ENCODE results near the gene ERICH4.
"Not testable (repeated sequence)": the region's sequence is repeated elsewhere in the genome, so short reads cannot be mapped to it uniquely, and the experiment has no call there.

Gene ERICH4

GRCh38 chr19:41435376-41435775, 7.6 kb upstream of the ERICH4 start:
- DNase-seq (ENCODE audit: low spot score) = not testable (repeated sequence)

- DNase-seq (ENCODE audit: low spot score) = no peak
These were observed 6.9 kb upstream of the ERICH4 start for GRCh38 chr19:41435936-41436673.

DNA sequence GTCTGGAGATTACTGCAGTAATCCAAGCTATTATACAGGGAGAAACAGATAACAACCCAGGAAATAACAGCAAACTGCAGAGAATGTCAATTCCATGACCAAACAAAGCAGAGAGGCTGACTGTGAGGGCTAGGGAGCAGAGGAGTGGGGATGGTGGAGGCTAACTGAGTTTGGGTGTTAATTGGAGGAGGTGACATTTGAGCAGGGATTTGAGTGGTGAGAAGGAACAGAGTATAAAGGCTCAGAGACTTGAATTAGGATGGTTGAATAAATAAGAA, 6.3 kb upstream of the ERICH4 start:
- DNase-seq (ENCODE audit: low spot score) = no peak

- DNase-seq (ENCODE audit: low spot score) = no peak
These were observed 4.9 kb upstream of the ERICH4 start for GRCh38 chr19:41437944-41438574.

GRCh38 chr19:41439441-41440222, 3.3 kb upstream of the ERICH4 start, which contains the start of gene DMAC2:
DMAC2 (minus strand) TSS chr19:41439912; CDS start chr19:41439899, 13 bp downstream.
- DNase-seq (ENCODE audit: low spot score) = peak; percentile 99

DNA sequence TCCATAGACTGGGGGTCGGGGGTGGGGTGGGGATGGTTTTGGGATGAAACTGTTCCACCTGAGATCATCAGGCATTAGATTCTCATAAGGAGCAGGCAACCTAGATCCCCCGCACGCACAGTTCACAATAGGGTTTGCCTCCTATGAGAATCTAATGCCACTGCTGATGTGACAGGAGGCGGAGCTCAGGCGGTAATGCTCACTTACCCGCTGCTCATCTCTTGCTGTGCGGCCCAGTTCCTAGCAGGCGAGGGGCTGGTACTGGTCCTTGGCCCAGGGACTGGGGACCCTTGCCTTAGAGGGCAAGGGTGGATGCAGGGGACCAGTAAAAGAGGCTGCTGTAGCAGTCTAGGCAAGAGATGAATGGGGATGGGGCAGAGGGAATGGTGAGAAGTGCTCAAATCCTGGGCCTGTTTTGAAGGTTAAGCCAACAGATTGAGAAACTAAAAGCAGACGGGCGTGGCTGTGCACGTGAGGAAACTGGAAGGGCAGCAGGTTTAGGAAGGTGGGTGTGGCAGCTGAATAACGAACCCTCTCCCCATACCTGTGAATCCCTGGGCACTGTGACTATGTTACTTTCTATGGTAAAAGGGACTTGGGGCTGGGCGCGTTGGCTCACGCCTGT, 1.5 kb upstream of the ERICH4 start:
- DNase-seq (ENCODE audit: low spot score) = no peak

- DNase-seq (ENCODE audit: low spot score) = peak; percentile 51
These were observed 978 bp downstream of the ERICH4 start for GRCh38 chr19:41443813-41444455.

DNA sequence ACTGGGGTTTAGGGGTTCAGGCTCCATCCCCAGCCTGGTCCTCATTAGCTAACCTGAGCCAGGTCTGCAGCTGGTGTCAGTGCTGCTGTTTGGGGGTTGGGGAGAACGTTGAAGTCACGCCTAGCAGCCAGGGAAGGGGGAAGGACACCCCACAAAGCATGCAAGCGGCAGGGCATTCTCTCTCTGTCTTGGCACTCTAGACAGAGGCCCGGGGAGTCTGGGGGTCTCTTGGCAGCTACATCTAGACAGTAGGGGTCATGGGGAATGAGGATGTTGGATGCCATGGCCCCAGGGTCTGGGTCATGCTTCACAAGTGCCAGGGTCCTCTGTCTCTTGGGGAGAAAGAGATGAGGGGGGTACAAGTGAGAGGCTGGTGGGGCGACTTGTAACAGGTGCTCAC, 2.6 kb downstream of the ERICH4 start:
- DNase-seq (ENCODE audit: low spot score) = no peak

- no peak for DNase-seq (ENCODE audit: low spot score)
These were observed 4.9 kb downstream of the ERICH4 start for GRCh38 chr19:41447732-41448332.

DNA sequence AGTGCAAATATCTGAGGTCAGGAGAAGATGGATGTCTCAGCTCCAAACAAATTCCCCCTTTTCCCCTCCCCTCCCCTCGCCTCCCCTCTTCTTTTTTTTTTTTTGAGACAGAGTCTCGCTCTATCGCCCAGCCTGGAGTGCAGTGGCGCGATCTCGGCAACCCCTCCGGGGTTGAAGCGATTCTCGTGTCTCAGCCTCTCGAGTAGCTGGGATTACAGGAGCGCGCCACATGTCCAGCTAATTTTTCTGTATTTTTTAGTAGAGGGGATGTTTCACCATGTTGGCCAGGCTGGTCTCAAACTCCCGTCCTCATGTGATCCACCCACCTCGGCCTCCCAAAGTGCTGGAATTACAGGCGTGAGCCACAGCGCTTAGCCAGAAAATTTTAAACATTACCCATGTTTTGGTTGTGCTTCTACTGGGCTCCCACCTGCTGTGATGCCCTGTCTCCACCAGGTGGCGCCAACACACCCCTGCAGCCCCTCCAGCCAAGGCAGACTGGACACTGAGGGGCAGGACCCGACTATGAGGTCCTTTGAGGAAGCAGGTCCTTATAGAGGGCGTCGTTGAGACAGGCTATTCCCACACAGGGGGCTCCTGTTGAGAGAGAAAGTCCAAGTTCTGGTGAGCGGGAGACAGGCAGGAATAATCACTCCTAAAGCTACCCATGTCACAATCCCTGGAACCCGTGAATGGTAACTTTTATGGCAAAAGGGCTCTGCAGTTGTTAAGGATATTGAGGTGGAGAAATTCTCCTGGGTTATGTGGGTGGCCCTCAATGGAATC, 6.3 kb downstream of the ERICH4 start:
- DNase-seq (ENCODE audit: low spot score) = peak; percentile 78

GRCh38 chr19:41449865-41450178, 6.9 kb downstream of the ERICH4 start:
- DNase-seq (ENCODE audit: low spot score) = no peak

DNA sequence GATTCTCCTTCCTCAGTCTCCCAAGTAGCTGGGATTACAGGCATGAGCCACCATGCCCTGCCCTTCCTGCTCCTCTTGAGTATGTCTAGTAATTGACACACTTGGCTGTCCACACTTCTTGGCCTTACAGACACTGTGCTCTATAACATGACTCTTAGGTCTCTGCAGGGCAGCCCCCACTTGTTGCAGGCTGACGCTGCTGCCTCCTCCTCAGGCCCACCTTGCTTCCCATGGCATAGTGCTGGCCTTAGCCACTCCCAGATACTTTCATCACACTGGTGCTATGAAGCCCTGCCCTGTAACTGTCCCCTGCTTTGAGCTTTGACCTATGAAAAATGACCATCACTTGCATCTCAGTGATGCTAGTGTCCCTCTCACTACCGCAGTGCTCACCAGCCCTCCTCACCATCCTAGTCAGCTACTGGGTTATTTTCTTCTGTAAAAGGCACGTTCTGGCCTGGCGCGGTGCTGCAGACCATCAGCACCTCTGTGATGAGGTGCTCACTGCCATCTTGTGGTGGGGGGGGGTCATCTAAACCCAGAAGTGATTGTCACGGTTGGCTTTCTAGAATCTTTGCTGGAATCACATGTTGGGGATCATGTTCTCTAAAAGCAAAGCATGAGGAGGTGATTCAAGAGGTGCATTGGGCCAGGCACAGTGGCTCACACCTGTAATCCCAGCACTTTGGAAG, 9.8 kb downstream of the ERICH4 start:
- DNase-seq (ENCODE audit: low spot score) = no peak

- no peak for DNase-seq (ENCODE audit: low spot score)
These were observed 13.0 kb downstream of the ERICH4 start for GRCh38 chr19:41455936-41456335.

GRCh38 chr19:41456342-41456918, 13.5 kb downstream of the ERICH4 start:
- no peak for DNase-seq (ENCODE audit: low spot score)

GRCh38 chr19:41457241-41457640, 14.3 kb downstream of the ERICH4 start:
- DNase-seq (ENCODE audit: low spot score) = no peak

DNA sequence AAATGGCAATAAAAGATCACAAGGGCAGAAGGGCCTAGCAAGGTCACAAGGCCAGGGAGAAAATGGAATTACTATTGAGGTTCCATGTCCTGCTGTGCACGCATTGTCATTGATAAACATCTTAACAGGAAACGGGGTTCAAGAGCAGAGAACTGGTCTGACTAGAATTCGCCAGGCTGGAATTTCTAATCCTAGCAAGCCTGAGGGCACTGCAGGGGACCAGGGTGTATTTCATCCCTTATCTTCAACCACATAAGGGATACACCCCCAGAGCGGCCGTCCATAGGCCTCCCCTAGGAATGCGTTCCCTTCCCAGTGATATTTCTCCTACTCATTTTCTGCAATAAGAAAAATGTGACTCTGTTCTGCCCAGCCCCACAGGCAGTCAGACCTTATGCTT, 19.5 kb downstream of the ERICH4 start:
- DNase-seq (ENCODE audit: low spot score) = no peak

DNA sequence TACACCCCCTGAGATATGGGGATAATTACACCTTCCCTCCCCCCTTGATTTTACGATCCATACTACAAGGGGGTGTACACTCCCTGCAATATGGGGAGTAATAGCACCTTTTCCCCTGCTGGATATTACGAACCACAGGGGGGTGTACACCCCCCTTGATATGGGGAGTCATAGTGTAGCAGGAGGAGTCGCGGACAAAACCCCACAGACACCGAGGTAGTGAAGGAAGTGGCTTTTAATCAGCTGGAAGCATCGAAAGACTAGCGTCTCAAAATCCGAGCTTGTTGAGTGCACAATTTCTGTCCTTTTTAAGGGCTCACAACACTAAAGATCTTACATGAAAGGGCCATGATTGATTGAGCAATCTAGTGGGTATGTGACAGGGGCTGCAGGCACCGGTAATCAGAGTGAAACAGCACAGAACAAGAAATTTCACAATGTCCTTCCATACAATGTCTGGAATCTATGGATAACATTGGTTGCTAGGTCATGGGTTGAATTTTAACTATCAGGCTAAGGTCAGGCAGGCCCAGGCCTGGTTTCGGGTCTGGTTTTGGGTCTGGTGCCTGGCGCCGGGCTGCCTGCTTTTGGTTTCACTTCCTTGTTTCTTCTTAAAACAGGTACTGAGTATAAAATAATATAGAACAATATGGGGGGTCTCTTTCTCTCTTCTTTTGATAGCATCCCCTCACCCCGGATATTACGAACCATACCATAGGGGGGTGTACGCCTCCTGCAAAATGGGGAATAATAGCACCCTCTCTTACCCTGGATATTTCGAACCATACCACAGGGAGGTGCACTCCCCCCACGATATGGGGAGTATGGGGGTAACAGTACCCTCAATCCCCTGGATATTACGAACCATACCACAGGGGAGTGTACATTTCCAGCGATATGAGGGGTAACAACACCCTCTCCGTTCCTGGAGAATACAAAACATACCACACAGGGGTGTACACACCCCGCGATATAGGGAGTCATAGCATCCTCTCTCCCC, 20.6 kb downstream of the ERICH4 start:
- DNase-seq (ENCODE audit: low spot score) = peak; percentile 46

DNA sequence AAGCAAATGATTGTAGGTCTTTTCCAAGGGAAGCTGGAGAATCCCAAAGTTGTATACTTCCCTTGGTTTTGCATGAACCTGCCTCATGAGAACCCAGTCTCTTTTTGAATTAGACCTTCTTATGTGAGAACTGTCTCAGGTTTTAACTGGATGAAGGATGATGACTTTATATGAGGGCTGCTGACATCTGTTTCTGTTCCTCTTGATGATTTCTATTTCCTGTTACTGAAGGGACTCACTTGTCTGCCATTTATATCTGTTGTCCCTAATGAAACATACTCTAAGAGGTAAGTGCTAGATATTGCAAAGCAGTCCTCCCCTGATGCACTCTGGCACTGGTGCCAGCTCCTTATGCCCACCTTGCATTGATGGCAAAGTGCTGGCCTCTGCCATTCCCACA, 33.6 kb downstream of the ERICH4 start:
- DNase-seq (ENCODE audit: low spot score) = no peak

- no peak for DNase-seq (ENCODE audit: low spot score)
These were observed 35.2 kb downstream of the ERICH4 start for GRCh38 chr19:41478171-41478570.
